Keratinocyte (primary cell): ENCODE data around the gene PRAMEF5.
"Not testable (repeated sequence)": the region's sequence is repeated elsewhere in the genome, so short reads cannot be mapped to it uniquely, and the experiment has no call there.

Source experiments
- EZH2 ChIP-seq: IDR thresholded peaks from one replicate; pipeline ENCODE4 v1.6.1; 2012; ENCODE audit warnings: inconsistent platforms, mild to moderate bottlenecking, low read length, moderate library complexity
- TF ChIP-seq, protein P1 (sequence below), 3 experiments: IDR thresholded peaks in 1 of 3; conservative IDR thresholded peaks in 1 of 3; optimal IDR thresholded peaks in 1 of 3; 2 replicates in 2 of 3; 3 replicates in 1 of 3; pipeline versions ENCODE3 to v1.5.1; 2011; ENCODE audit warnings: low read length in 3 of 3, mild to moderate bottlenecking in 3 of 3, moderate library complexity in 2 of 3, control low read depth in 1 of 3, inconsistent platforms in 1 of 3; ENCODE audit not compliant: insufficient read depth in 2 of 3; ENCODE audit errors: extremely low read depth in 1 of 3

GRCh38 chr1:13289030-13289429, 35.0 kb downstream of the PRAMEF5 start:
- TF ChIP-seq, protein P1, sequence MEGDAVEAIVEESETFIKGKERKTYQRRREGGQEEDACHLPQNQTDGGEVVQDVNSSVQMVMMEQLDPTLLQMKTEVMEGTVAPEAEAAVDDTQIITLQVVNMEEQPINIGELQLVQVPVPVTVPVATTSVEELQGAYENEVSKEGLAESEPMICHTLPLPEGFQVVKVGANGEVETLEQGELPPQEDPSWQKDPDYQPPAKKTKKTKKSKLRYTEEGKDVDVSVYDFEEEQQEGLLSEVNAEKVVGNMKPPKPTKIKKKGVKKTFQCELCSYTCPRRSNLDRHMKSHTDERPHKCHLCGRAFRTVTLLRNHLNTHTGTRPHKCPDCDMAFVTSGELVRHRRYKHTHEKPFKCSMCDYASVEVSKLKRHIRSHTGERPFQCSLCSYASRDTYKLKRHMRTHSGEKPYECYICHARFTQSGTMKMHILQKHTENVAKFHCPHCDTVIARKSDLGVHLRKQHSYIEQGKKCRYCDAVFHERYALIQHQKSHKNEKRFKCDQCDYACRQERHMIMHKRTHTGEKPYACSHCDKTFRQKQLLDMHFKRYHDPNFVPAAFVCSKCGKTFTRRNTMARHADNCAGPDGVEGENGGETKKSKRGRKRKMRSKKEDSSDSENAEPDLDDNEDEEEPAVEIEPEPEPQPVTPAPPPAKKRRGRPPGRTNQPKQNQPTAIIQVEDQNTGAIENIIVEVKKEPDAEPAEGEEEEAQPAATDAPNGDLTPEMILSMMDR (optimal IDR thresholded peaks at IDR 0.05 in 1 of 3, IDR thresholded peaks at IDR 0.05 in 1 of 3, conservative IDR thresholded peaks at IDR 0.05 in 1 of 3; ENCODE audit: extremely low read depth in 1 of 3, insufficient read depth in 2 of 3, low read length in 3 of 3), result not testable (repeated sequence)
- not testable (repeated sequence) for TF ChIP-seq EZH2
